ENCODE results near the gene WNK2. TPM values are rescaled to one million over a fixed set of nuclear protein-coding genes. Genes with fewer than 3 reads are reported as not detected.
A peak's percentile ranks its signal among the peaks of the same experiment; 100 is the strongest.

Gene WNK2
- total RNA-seq, 1 donor from 2014 or later: 1.9 TPM

DNA sequence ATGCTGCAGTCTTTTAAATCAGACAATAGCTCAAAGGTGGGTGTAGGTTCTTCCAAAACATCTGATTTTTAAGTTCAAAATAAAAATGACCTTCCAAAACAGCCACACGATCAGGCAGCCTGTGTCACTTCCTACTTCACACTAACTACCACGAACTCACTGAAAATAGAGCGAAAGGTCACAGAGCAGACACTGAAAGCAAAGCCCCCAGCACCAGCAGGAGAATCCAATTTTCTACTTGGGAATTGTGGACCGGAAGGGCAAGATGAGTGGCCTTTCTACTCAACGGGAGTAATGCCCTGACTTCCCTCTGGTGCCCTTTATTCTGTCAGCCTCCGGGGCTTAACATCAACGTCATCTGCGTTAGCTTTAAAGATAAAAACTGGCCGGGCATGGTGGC, 159.7 kb downstream of the WNK2 start:
- no peaks in the 10 kb centered on the region for H3K9me3 ChIP-seq (ENCODE audit: insufficient read depth, low read depth, low read length)
- TF ChIP-seq, protein P1, sequence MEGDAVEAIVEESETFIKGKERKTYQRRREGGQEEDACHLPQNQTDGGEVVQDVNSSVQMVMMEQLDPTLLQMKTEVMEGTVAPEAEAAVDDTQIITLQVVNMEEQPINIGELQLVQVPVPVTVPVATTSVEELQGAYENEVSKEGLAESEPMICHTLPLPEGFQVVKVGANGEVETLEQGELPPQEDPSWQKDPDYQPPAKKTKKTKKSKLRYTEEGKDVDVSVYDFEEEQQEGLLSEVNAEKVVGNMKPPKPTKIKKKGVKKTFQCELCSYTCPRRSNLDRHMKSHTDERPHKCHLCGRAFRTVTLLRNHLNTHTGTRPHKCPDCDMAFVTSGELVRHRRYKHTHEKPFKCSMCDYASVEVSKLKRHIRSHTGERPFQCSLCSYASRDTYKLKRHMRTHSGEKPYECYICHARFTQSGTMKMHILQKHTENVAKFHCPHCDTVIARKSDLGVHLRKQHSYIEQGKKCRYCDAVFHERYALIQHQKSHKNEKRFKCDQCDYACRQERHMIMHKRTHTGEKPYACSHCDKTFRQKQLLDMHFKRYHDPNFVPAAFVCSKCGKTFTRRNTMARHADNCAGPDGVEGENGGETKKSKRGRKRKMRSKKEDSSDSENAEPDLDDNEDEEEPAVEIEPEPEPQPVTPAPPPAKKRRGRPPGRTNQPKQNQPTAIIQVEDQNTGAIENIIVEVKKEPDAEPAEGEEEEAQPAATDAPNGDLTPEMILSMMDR (IDR thresholded peaks at IDR 0.05; ENCODE audit: insufficient read depth, low read depth, low read length): no peak
- no peak for TF ChIP-seq EZH2 (IDR thresholded peaks at IDR 0.05; ENCODE audit: insufficient read depth, low read length)
- no peak overlapping the region for H2AFZ ChIP-seq (ENCODE audit: low read depth, low read length)
- no peak overlapping the region for H3K4me3 Mint-ChIP-seq (ENCODE audit: unreplicated experiment)
- peaks cover 2% of the 10 kb centered on the region for H3K4me1 Mint-ChIP-seq (ENCODE audit: low read depth, unreplicated experiment)
- no peak overlapping the region for H3K4me2 ChIP-seq (ENCODE audit: low read length)
- no peak for DNase-seq (ENCODE audit: low read depth)
- H3K9ac ChIP-seq (ENCODE audit: low read length): no peak overlapping the region
- H3K27ac Mint-ChIP-seq (ENCODE audit: unreplicated experiment): no peak overlapping the region
- H3K4me3 ChIP-seq (ENCODE audit: insufficient read depth, low read depth, low read length): no peak overlapping the region
- FAIRE-seq: no peak
- no peaks in the 10 kb centered on the region for H3K4me1 ChIP-seq (ENCODE audit: insufficient read depth, low read length)
- H3K36me3 ChIP-seq (ENCODE audit: insufficient read depth, low read length): no peaks in the 10 kb centered on the region
- H3K27ac ChIP-seq (ENCODE audit: low read depth, low read length): no peak overlapping the region
- H3K9me3 Mint-ChIP-seq (ENCODE audit: unreplicated experiment): peaks cover 9% of the 10 kb centered on the region
- peaks cover 28% of the 10 kb centered on the region for H3K27me3 Mint-ChIP-seq (ENCODE audit: low read depth, unreplicated experiment)
- H3K27me3 ChIP-seq (ENCODE audit: insufficient read depth, low read length): peaks cover 3% of the 10 kb centered on the region
- H3K36me3 Mint-ChIP-seq (ENCODE audit: low read depth, unreplicated experiment): no peaks in the 10 kb centered on the region
- no peaks in the 10 kb centered on the region for H4K20me1 ChIP-seq (ENCODE audit: insufficient read depth, low read length)
- no peaks in the 10 kb centered on the region for H3K79me2 ChIP-seq (ENCODE audit: insufficient read depth, low read length)

DNA sequence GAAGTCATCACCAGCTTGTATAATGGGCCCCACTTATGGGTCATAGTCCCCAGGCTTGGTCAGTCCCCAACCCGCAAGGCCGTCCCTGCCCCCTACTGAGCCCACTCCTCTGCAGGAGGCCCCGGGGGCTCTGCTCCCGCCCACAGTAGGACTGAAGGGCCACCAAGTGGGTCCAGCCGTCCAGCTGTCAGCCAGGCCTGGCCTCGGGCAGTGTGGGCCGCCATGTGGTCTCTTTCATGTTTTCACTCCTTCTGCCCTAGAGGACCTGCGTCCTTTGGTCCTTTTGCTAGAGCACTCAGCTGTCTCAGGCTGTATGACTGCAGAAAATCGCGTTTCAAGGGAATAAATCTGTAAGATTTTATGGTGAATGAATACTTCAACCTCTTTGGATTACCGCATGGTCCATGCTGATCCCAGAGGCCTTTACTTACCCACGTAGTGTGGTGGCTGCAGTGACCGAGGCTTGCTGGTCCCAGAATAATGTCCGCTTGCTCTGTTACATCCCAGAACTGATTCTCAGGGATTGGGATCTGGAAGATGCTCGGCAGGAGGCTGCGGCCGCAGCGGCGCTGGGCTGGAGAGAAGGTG, 161.8 kb downstream of the WNK2 start:
- no peaks in the 10 kb centered on the region for H3K9me3 Mint-ChIP-seq (ENCODE audit: unreplicated experiment)
- H3K4me1 ChIP-seq (ENCODE audit: insufficient read depth, low read length): no peaks in the 10 kb centered on the region
- H3K9ac ChIP-seq (ENCODE audit: low read length): peak overlapping the region; percentile 18
- DNase-seq (ENCODE audit: low read depth): no peak
- peaks cover 2% of the 10 kb centered on the region for H3K4me1 Mint-ChIP-seq (ENCODE audit: low read depth, unreplicated experiment)
- FAIRE-seq: no peak
- H3K4me2 ChIP-seq (ENCODE audit: low read length): peak overlapping the region; percentile 84
- H2AFZ ChIP-seq (ENCODE audit: low read depth, low read length): peak overlapping the region; percentile 71
- no peak for TF ChIP-seq EZH2 (IDR thresholded peaks at IDR 0.05; ENCODE audit: insufficient read depth, low read length)
- TF ChIP-seq, protein P1 (IDR thresholded peaks at IDR 0.05; ENCODE audit: insufficient read depth, low read depth, low read length): no peak
- no peaks in the 10 kb centered on the region for H3K36me3 Mint-ChIP-seq (ENCODE audit: low read depth, unreplicated experiment)
- no peaks in the 10 kb centered on the region for H4K20me1 ChIP-seq (ENCODE audit: insufficient read depth, low read length)
- H3K36me3 ChIP-seq (ENCODE audit: insufficient read depth, low read length): no peaks in the 10 kb centered on the region
- H3K4me3 ChIP-seq (ENCODE audit: insufficient read depth, low read depth, low read length): peak overlapping the region; percentile 28
- H3K27me3 ChIP-seq (ENCODE audit: insufficient read depth, low read length): peaks cover 3% of the 10 kb centered on the region
- H3K27ac Mint-ChIP-seq (ENCODE audit: unreplicated experiment): no peak overlapping the region
- no peaks in the 10 kb centered on the region for H3K9me3 ChIP-seq (ENCODE audit: insufficient read depth, low read depth, low read length)
- H3K79me2 ChIP-seq (ENCODE audit: insufficient read depth, low read length): no peaks in the 10 kb centered on the region
- H3K27me3 Mint-ChIP-seq (ENCODE audit: low read depth, unreplicated experiment): peaks cover 36% of the 10 kb centered on the region
- H3K4me3 Mint-ChIP-seq (ENCODE audit: unreplicated experiment): peak overlapping the region; percentile 34
- no peak overlapping the region for H3K27ac ChIP-seq (ENCODE audit: low read depth, low read length)
